SK-N-SH (cell line): ENCODE measurements around the gene ATP8A2.

ENCODE experiments used
- CHD2 ChIP-seq: fragments of 150-350 bp; IDR thresholded peaks from 2 replicates; pipeline ENCODE4 v1.6.1; 2018; ENCODE audit warnings: low read length; ENCODE audit not compliant: partially characterized antibody
- CTCF ChIP-seq: fragments of 200-600 bp; sonication (generic); IDR thresholded peaks from 2 replicates; pipeline ENCODE4 v1.6.1; 2017; ENCODE audit warnings: antibody characterized with exemption, mild to moderate bottlenecking, moderate library complexity
- ELF1 ChIP-seq: IDR thresholded peaks from 2 replicates; pipeline ENCODE4 v1.4.0; 2012
- FOXM1 ChIP-seq: IDR thresholded peaks from 2 replicates; pipeline ENCODE4 v1.4.0; 2012; ENCODE audit warnings: low read depth, mild to moderate bottlenecking
- GABPA ChIP-seq: IDR thresholded peaks from 2 replicates; pipeline ENCODE4 v1.4.0; 2012; ENCODE audit warnings: low read depth, mild to moderate bottlenecking
- MAX ChIP-seq: IDR thresholded peaks from 2 replicates; pipeline ENCODE4 v1.4.0; 2012; ENCODE audit warnings: low read depth
- PBX3 ChIP-seq: IDR thresholded peaks from 2 replicates; pipeline ENCODE4; 2012
- POLR2AphosphoS5 ChIP-seq: IDR thresholded peaks from 2 replicates; pipeline ENCODE4 v1.6.1; 2012; ENCODE audit warnings: low read depth, low read length
- SMC3 ChIP-seq: IDR thresholded peaks from 2 replicates; pipeline ENCODE4 v1.6.1; 2012; ENCODE audit warnings: low read depth, low read length, improper control_type of control experiment
- TAF1 ChIP-seq: IDR thresholded peaks from 2 replicates; pipeline ENCODE4 v1.6.1; 2012; ENCODE audit warnings: low read depth, mild to moderate bottlenecking, low read length, moderate library complexity, borderline replicate concordance
- TEAD4 ChIP-seq: IDR thresholded peaks from 2 replicates; pipeline ENCODE4 v1.4.0; 2012; ENCODE audit warnings: mild to moderate bottlenecking, borderline replicate concordance; ENCODE audit not compliant: insufficient read depth
- USF2 ChIP-seq: fragments of 150-350 bp; IDR thresholded peaks from 2 replicates; pipeline ENCODE4 v1.6.1; 2017; ENCODE audit warnings: antibody characterized with exemption, low read length, low read depth, borderline replicate concordance

- TF ChIP-seq TAF1 (no peak), USF2 (no peak), CTCF (no peak), FOXM1 (no peak), MAX (no peak), ELF1 (no peak), POLR2AphosphoS5 (no peak), CHD2 (no peak), TEAD4 (no peak), GABPA (no peak), PBX3 (no peak), SMC3 (no peak)
Observed at GRCh38 chr13:25902455-25902854, 530.7 kb downstream of the ATP8A2 start.
